Panc1 (cell line): ENCODE results near the gene RHBDD1.

ENCODE experiments used
- CTCF ChIP-seq: fragments of 450-650 bp; IDR thresholded peaks from 2 replicates; pipeline ENCODE4 v1.5.1; 2017; ENCODE audit warnings: mild to moderate bottlenecking
- POLR2AphosphoS5 ChIP-seq: IDR thresholded peaks from 2 replicates; pipeline ENCODE4 v1.6.1; 2012; ENCODE audit warnings: mild to moderate bottlenecking, low read depth, low read length, moderate library complexity
- TCF7L2 ChIP-seq: IDR thresholded peaks from 2 replicates; pipeline ENCODE4 v1.6.1; 2011; ENCODE audit warnings: mild to moderate bottlenecking, low read depth, low read length, inconsistent platforms

GRCh38 chr2:227000123-227000522 lies 164.3 kb downstream of the RHBDD1 start:
- TF ChIP-seq CTCF (no peak), POLR2AphosphoS5 (no peak), TCF7L2 (no peak)
